Subcutaneous adipose tissue (tissue), 4 donors: ENCODE measurements around the gene SLC11A1. TPM values are rescaled to one million over a fixed set of nuclear protein-coding genes. Genes with fewer than 3 reads are reported as not detected.

ENCODE experiments used
- total RNA-seq, 4 donors: library from RNA; depleted of rRNA; stranded (reverse); fragments of >200 nt; gene quantifications; one replicate each; pipeline ENCODE4 v1.1.0, GENCODE V29; 2016
- TF ChIP-seq, protein P1 (sequence below): fragments of 450-650 bp; IDR thresholded peaks from one replicate; pipeline ENCODE4 v1.5.1; 2016; ENCODE audit warnings: low read depth, mild to moderate bottlenecking, control low read depth, antibody characterized with exemption, moderate library complexity

The SLC11A1 gene
- total RNA-seq, 4 donors from 2014 or later, result 50.5 to 103 (median 65.4) TPM

DNA sequence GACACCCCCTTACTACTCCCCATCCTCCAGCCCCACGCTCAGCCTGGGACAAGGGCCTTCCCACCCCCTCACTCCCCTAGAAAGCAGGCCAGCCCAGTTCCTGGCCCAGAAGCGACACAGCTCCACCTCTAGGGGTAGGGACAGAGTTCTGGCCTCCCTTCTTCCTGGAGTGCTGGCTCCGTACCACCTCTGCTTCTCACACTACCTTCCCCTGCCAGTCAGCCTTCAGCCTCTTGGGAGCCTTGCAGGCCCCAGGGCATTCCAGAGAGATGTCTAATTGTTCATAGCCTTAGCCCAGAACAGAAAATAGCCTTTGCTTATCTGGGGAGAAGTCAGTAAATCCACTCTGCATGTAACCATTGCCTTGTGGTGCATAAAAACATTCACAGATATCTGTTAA, 38.5 kb upstream of the SLC11A1 start:
- TF ChIP-seq, protein P1, sequence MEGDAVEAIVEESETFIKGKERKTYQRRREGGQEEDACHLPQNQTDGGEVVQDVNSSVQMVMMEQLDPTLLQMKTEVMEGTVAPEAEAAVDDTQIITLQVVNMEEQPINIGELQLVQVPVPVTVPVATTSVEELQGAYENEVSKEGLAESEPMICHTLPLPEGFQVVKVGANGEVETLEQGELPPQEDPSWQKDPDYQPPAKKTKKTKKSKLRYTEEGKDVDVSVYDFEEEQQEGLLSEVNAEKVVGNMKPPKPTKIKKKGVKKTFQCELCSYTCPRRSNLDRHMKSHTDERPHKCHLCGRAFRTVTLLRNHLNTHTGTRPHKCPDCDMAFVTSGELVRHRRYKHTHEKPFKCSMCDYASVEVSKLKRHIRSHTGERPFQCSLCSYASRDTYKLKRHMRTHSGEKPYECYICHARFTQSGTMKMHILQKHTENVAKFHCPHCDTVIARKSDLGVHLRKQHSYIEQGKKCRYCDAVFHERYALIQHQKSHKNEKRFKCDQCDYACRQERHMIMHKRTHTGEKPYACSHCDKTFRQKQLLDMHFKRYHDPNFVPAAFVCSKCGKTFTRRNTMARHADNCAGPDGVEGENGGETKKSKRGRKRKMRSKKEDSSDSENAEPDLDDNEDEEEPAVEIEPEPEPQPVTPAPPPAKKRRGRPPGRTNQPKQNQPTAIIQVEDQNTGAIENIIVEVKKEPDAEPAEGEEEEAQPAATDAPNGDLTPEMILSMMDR, result no peak

GRCh38 chr2:218344090-218344754, 37.9 kb upstream of the SLC11A1 start:
- TF ChIP-seq, protein P1, result no peak

GRCh38 chr2:218344755-218345417, 37.2 kb upstream of the SLC11A1 start:
- TF ChIP-seq, protein P1, result no peak

DNA sequence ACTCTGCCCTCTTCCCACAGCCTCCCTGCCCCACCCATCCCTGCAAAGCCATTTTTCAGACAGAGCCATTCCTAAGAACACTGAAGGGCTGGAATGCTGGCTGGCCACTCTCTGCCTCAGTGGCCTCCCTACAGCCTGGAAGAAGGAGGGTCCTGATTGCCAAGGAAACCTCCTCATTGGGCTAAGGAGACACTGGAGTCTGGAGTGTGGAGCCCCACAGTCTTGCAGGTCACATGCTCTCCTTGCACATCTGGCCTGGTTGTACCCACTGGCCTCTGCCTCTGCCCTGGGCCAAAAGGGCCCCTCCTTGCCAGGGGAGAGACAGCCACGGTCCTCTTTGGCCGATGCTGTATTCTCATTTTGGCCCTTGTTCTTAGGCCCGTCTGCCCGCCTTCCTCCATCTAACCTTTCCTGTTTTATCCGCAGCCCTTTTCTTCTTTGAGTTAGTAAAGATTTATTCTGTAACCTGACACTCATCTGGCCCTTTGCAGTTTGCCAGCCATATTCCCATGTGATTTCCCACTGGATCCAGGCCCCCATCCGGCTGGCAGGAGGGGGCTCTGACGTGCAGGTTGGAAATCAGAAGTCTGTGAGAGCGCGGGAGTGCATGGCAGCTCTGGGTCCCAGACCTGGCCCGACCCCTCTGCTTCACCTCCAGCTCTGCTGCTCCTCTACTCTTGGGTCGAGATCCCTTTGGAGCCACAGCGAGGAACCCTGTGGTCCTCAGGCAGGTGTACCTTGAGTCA, 36.4 kb upstream of the SLC11A1 start:
- TF ChIP-seq, protein P1, result no peak

DNA sequence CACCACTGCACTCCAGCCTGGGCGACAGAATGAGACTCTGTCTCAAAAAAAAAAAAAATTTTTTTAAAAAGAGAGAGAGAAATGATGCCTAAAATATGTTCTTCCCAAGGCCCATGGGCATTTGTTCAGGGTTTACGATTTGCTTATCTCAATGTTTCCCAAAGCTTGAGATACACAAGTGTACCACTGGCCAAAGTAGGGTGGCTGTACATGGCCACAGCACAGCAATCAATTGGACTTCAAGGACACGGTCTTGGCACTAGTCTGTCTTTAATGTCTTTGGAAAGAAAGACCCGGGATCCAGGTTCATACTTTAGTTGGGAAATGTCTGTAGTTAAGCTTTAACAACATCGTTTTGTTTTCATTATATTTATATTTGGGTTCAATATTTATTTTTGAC, 34.9 kb upstream of the SLC11A1 start:
- TF ChIP-seq, protein P1, result no peak

GRCh38 chr2:218354045-218354444, 28.0 kb upstream of the SLC11A1 start:
- TF ChIP-seq, protein P1, result no peak

- TF ChIP-seq, protein P1, result no peak
Measured at GRCh38 chr2:218354850-218355443, 27.1 kb upstream of the SLC11A1 start.
